Type B pancreatic cell (in vitro differentiated cells): ENCODE measurements around the gene RNF157. TPM values are rescaled to one million over a fixed set of nuclear protein-coding genes. Genes with fewer than 3 reads are reported as not detected.

Experiments
- DNase-seq: peaks from one replicate; pipeline ENCODE4 v3.0.0; 2021; ENCODE audit warnings: mixed read lengths; ENCODE audit not compliant: unreplicated experiment; ENCODE audit errors: extremely low spot score
- H3K27ac Mint-ChIP-seq: 2 replicates; pipeline ENCODE4 v1.8.0; 2021; ENCODE audit warnings: mild to moderate bottlenecking, mixed read lengths
- H3K27me3 Mint-ChIP-seq: 2 replicates; pipeline ENCODE4 v1.8.0; 2021; ENCODE audit warnings: mixed read lengths
- H3K36me3 Mint-ChIP-seq: 2 replicates; pipeline ENCODE4 v1.8.0; 2021; ENCODE audit warnings: mixed read lengths
- H3K4me1 Mint-ChIP-seq: one replicate; pipeline ENCODE4 v1.8.0; 2021; ENCODE audit warnings: mixed read lengths; ENCODE audit not compliant: unreplicated experiment
- H3K4me3 Mint-ChIP-seq: 2 replicates; pipeline ENCODE4 v1.8.0; 2021; ENCODE audit warnings: mild to moderate bottlenecking, mixed read lengths
- H3K9me3 Mint-ChIP-seq: 2 replicates; pipeline ENCODE4 v1.8.0; 2021; ENCODE audit warnings: mixed read lengths
- microRNA-seq: library from miRNA; unstranded; fragments of <30 nt; microRNA quantifications from one replicate; pipeline ENCODE4, GENCODE V29; 2020
- total RNA-seq: library from RNA; stranded (reverse); gene quantifications from 2 replicates; pipeline ENCODE4 v1.2.1, GENCODE V29; 2021; ENCODE audit warnings: low replicate concordance
- TF ChIP-seq, protein P1 (sequence below): fragments of 200-600 bp; sonication (generic); conservative IDR thresholded peaks from 2 replicates; pipeline ENCODE4 v1.5.0; 2021; ENCODE audit warnings: antibody characterized with exemption, mild to moderate bottlenecking

The RNF157 gene
- total RNA-seq, 1 donor from 2014 or later: 27.0 TPM

DNA sequence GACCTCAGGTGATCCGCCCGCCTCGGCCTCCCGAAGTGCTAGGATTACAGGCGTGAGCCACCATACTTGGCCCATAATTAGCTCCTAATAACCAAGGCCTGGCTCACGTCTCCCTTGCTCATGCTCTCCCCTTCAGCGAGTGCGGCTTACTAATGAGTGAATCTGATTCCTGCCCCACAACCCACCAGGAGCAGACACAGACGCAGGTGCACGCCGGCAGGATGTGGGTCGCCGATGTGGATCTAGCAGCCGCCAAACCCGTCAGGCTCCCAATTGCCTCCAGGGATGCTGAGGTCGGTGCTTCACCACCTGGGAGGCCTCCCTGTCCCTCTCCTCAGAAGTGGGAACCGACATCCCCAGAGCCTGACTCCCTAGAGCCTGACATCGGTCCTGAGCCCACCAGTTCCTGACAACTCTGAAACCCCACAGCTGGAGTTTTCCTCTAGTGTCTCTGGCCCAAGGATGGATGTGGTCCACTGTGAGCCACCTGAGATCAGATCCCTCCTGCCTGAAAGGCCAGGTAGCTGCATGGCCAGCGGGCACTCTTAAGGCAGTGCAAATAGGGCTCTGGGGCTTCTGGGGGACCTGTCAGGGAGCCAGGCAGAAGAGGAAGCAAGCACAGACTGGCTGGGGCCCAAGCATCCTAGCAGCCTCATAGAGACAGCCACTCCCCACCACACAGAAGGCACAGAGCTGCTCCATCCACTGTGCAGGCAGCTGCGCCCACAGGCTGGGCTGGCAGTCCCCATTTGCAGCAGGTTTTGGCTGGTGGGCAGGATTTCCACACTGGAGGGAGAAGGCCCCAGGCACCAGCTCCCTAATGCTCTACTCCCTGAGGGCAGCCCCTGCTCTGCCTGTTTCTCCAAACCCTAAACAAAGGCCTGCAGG lies 147.5 kb downstream of the RNF157 start:
- Mint-ChIP-seq H3K4me3 (no peak overlapping the region), H3K4me1 (no peaks in the 10 kb centered on the region), H3K36me3 (peaks cover 6% of the 10 kb centered on the region), H3K9me3 (no peaks in the 10 kb centered on the region), H3K27me3 (no peaks in the 10 kb centered on the region), H3K27ac (no peak overlapping the region)
- no peak for DNase-seq
- TF ChIP-seq, protein P1, sequence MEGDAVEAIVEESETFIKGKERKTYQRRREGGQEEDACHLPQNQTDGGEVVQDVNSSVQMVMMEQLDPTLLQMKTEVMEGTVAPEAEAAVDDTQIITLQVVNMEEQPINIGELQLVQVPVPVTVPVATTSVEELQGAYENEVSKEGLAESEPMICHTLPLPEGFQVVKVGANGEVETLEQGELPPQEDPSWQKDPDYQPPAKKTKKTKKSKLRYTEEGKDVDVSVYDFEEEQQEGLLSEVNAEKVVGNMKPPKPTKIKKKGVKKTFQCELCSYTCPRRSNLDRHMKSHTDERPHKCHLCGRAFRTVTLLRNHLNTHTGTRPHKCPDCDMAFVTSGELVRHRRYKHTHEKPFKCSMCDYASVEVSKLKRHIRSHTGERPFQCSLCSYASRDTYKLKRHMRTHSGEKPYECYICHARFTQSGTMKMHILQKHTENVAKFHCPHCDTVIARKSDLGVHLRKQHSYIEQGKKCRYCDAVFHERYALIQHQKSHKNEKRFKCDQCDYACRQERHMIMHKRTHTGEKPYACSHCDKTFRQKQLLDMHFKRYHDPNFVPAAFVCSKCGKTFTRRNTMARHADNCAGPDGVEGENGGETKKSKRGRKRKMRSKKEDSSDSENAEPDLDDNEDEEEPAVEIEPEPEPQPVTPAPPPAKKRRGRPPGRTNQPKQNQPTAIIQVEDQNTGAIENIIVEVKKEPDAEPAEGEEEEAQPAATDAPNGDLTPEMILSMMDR: no peak

Small RNA genes lying within 50 kb of the gene (microRNA-seq; reads per million reads assigned to microRNA genes)
- 7.2 reads per million, percentile 27 among the genes with 10 or more reads in this experiment for gene MIR6868

Other genes with a start within 250 kb of the RNF157 start
- gene CDK3, start 239.6 kb downstream of the RNF157 start, total RNA-seq: 11.5 and 14.1 TPM in 2 replicates
- 31.9 and 116 TPM in 2 replicates for gene EVPL, start 213.2 kb downstream of the RNF157 start, total RNA-seq
- 86.7 and 89.6 TPM in 2 replicates for gene SRP68, start 168.0 kb downstream of the RNF157 start, total RNA-seq
- gene GALR2, start 165.7 kb downstream of the RNF157 start, total RNA-seq: 0.94 and 1.3 TPM in 2 replicates
- gene ZACN, start 161.3 kb downstream of the RNF157 start, total RNA-seq: 0.29 TPM in 1 of 2 replicates, not detected in the other
- gene EXOC7, start 136.7 kb downstream of the RNF157 start, total RNA-seq: 171 and 201 TPM in 2 replicates
- 5.3 and 18.2 TPM in 2 replicates for gene FOXJ1, start 99.2 kb downstream of the RNF157 start, total RNA-seq
- 46.9 and 53.1 TPM in 2 replicates for gene UBALD2, start 24.9 kb upstream of the RNF157 start, total RNA-seq
- 3.9 and 11.7 TPM in 2 replicates for gene QRICH2, start 67.8 kb upstream of the RNF157 start, total RNA-seq
- gene PRPSAP1, start 113.4 kb upstream of the RNF157 start, total RNA-seq: 45.3 and 82.0 TPM in 2 replicates
- 4.3 and 26.8 TPM in 2 replicates for gene SPHK1, start 144.1 kb upstream of the RNF157 start, total RNA-seq
- 38.5 and 51.5 TPM in 2 replicates for gene UBE2O, start 212.7 kb upstream of the RNF157 start, total RNA-seq
- not detected in 2 replicates for gene AANAT, start 227.1 kb upstream of the RNF157 start, total RNA-seq